Body of pancreas (tissue), 4 donors: Measurements from ENCODE around the gene ATXN7. TPM values are rescaled to one million over a fixed set of nuclear protein-coding genes. Genes with fewer than 3 reads are reported as not detected.

ENCODE experiments used
- ATAC-seq: fragments of 150-250 bp; one replicate; pipeline ENCODE4 v1.9.1; 2016
- DNase-seq, 4 donors: peaks; one replicate each; pipeline ENCODE4 v3.0.0-alpha.2; 2019
- H3K27ac ChIP-seq, 4 donors: fragments of 200-600 bp; sonication (generic); 1 replicate in 3 of 4; 2 replicates in 1 of 4; pipeline versions ENCODE4 v1.5.1 to v1.6.1; 2016 to 2019; ENCODE audit warnings: mild to moderate bottlenecking in 1 of 4, mixed read lengths in 1 of 4, moderate library complexity in 1 of 4
- H3K27me3 ChIP-seq, 2 donors: fragments of 200-600 bp; sonication (generic); one replicate each; pipeline ENCODE4 v1.6.0; 2016; ENCODE audit warnings: mild to moderate bottlenecking in 1 of 2
- H3K36me3 ChIP-seq, 2 donors: fragments of 200-600 bp; sonication (generic); replicated peaks in 1 of 2; 2 replicates each; pipeline ENCODE4 v1.5.1; 2016; ENCODE audit warnings: low read depth in 2 of 2; ENCODE audit not compliant: insufficient read depth in 1 of 2
- H3K4me1 ChIP-seq: fragments of 200-600 bp; sonication (generic); one replicate; pipeline ENCODE4 v1.6.0; 2016
- H3K4me3 ChIP-seq, 2 donors: fragments of 200-600 bp; sonication (generic); 1 replicate in 1 of 2; 2 replicates in 1 of 2; pipeline ENCODE4 v1.5.1; 2016 to 2019
- H3K9me3 ChIP-seq, 3 donors: fragments of 200-600 bp; sonication (generic); 1 replicate in 2 of 3; 2 replicates in 1 of 3; pipeline ENCODE4 v1.5.1; 2016
- POLR2A ChIP-seq, 3 donors: fragments of 450-650 bp; IDR thresholded peaks; one replicate each; pipeline ENCODE4 v1.6.1; 2016; ENCODE audit warnings: antibody characterized with exemption in 3 of 3, mild to moderate bottlenecking in 2 of 3
- WGBS, 2 donors: methylation state at CpG; one replicate each; pipeline ENCODE4 v1.1.5; 2017; 5-methylcytosine and 5-hydroxymethylcytosine counted together
- intact Hi-C: fragments of 100-400 bp; cut with DNase I; formaldehyde crosslinking; loops from one replicate; pipeline ENCODE4 v1.15.1; 2023
- total RNA-seq, 2 donors: library from RNA; depleted of rRNA; stranded (reverse); fragments of >200 nt; gene quantifications; one replicate each; pipeline ENCODE4 v1.1.0, GENCODE V29; 2016
- TF ChIP-seq, protein P1 (sequence below), 7 experiments: fragments of 450-650 bp in 4 of 7; fragments of 200-600 bp in 3 of 7; sonication (generic) in 3 of 7; IDR thresholded peaks; one replicate each; pipeline ENCODE4 v1.5.1; 2016 to 2019; ENCODE audit warnings: antibody characterized with exemption in 7 of 7

ATXN7 gene
- total RNA-seq, 2 donors from 2014 or later: 36.3 to 43.8 TPM

DNA sequence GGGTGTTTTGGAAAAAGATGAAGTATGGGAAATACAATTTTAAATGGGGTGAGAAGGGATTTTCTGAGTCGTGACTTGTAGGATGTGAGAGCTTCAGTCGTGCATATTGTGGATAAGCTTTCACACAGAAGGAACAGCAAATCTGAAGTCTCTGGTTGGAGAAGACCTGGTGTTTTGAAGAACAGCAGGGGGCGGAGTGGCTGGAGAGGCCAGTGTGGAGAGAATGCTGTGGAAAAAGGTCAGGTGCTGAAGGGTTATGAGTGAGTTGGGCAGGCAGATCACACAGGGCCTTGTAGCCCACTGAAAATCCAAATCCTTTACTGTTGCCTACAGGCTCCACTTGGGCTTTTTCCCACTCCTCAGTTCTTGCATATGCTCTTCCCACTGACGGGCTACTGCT, 62.6 kb downstream of the ATXN7 start:
- Histone ChIP-seq H3K27me3 (no peaks in the 10 kb centered on the region), H3K9me3 (no peaks in the 10 kb centered on the region), H3K27ac (no peak overlapping the region), H3K4me3 (no peak overlapping the region), H3K4me1 (peaks cover 54% of the 10 kb centered on the region), H3K36me3 (peaks cover 0 to 2% of the 10 kb centered on the region in 2 donors)
- intact Hi-C loops: no loop called here
- no peak for TF ChIP-seq POLR2A (IDR thresholded peaks at IDR 0.05)
- TF ChIP-seq, protein P1, sequence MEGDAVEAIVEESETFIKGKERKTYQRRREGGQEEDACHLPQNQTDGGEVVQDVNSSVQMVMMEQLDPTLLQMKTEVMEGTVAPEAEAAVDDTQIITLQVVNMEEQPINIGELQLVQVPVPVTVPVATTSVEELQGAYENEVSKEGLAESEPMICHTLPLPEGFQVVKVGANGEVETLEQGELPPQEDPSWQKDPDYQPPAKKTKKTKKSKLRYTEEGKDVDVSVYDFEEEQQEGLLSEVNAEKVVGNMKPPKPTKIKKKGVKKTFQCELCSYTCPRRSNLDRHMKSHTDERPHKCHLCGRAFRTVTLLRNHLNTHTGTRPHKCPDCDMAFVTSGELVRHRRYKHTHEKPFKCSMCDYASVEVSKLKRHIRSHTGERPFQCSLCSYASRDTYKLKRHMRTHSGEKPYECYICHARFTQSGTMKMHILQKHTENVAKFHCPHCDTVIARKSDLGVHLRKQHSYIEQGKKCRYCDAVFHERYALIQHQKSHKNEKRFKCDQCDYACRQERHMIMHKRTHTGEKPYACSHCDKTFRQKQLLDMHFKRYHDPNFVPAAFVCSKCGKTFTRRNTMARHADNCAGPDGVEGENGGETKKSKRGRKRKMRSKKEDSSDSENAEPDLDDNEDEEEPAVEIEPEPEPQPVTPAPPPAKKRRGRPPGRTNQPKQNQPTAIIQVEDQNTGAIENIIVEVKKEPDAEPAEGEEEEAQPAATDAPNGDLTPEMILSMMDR (IDR thresholded peaks at IDR 0.05): no peak
- no peak for ATAC-seq
- DNase-seq: no peak
- WGBS, 2 donors: 93 to 95% methylated on average over 4 of the region's 4 CpGs

DNA sequence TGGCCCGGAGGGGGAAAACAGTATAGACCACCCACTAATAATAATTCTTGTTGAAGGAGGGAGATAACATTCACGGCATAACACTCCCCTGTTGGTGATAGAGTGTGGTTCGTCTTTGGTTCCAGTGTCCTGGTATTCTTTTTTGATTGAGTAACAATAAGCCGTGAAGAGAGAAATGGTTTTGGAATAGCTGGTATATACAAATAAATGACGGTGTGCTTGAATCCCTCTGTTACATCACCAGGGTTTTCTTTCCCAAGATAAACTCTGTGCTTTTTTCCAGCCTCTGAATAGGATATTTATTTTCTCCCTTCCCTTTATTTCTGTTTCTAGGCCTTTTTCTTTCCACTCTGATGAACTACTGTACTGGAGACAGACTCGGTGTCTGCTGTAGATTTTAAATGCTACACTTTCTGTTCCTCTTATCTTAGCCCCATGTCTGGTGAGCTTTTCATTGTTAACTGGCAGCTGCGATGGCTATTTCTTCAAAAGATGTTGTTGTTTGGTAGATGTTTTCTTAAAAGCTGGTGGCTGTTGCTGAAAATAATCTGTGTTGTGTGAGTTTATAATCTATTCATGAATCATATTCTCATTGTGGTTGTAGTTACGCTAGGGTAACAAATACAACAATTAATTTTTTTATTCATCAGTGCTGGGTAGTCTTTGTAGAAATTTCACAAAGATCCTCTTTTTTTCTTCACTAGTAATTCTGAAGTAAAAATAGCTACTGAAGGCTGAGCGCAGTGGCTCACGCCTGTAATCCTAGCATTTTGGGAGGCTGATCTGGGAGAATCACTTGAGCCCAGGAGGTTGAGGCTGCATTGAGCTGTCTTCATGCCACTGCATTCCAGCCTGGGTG, 64.0 kb downstream of the ATXN7 start:
- no peaks in the 10 kb centered on the region for H3K27me3 ChIP-seq
- intact Hi-C loops: no loop called here
- ATAC-seq: no peak
- H3K27ac ChIP-seq: peak overlapping the region in 1 of 4 donors; percentile 19
- H3K4me3 ChIP-seq: no peak overlapping the region
- no peaks in the 10 kb centered on the region for H3K9me3 ChIP-seq
- TF ChIP-seq, protein P1 (IDR thresholded peaks at IDR 0.05): no peak
- no peak for TF ChIP-seq POLR2A (IDR thresholded peaks at IDR 0.05)
- H3K36me3 ChIP-seq: peaks cover 0 to 2% of the 10 kb centered on the region in 2 donors
- H3K4me1 ChIP-seq: peaks cover 54% of the 10 kb centered on the region
- no peak for DNase-seq
- WGBS, 2 donors: 49 to 54% methylated on average over 10 of the region's 10 CpGs

DNA sequence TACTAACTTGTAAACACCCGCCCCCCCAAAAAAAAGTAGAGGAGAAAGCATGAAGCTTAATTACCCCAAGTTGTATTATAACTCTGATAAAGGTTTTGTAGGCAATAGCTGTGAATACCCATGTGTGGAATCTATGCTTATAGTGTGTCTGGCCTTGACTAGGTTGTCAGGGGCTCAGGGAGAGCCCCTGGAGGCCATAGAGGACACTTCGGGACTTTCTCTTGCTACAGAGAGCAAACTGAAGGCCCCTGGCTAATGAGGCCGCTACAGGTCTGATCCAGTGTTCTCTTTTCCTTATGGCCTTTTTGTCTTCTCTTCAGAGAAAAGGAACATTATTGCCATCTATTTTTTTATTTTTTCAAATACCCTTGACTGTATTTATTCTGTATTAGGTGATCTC, 67.6 kb downstream of the ATXN7 start:
- DNase-seq (no peak), ATAC-seq (no peak)
- intact Hi-C loops: no loop called here
- H3K9me3 ChIP-seq: no peaks in the 10 kb centered on the region
- H3K27me3 ChIP-seq: no peaks in the 10 kb centered on the region
- H3K4me3 ChIP-seq: no peak overlapping the region
- H3K4me1 ChIP-seq: peaks cover 81% of the 10 kb centered on the region
- WGBS, 2 donors: 68 to 72% methylated on average over 3 of the region's 3 CpGs
- H3K27ac ChIP-seq: peak overlapping the region in 1 of 4 donors; percentile 35
- no peaks in the 10 kb centered on the region for H3K36me3 ChIP-seq
- TF ChIP-seq POLR2A (IDR thresholded peaks at IDR 0.05): no peak
- TF ChIP-seq, protein P1 (IDR thresholded peaks at IDR 0.05): no peak

DNA sequence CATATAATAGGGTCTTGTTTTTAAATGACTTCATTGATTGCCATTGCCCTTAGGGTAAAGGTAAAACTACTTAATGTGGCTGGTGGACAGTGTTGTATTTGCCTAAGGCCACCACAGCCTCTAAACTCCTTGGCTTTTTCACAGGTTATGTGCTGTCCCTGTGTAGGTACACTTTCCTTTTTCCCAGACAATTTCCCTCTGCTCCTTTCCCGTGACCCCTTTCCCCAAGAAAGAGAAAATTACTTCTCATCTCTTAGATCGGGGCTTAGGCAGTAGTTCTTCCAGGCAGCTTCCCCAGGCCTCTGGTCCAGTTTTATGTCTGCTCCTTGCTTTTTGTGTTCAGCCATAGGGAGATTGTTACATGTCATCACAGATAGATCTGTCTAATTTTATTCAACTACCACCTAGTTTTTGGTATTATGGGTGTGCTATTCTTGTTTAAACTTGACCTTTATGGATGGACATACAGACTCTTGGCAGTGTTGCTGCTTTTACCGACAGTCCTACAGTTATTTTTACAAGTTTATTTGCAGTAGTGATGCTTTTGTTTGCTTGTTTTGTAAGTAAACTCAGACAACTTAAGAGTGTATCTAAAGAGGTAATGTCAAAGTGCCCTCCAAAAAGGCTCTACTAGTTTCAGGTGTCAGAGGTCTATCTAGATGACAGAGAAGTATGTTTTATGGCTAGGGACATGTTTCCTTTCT, 69.0 kb downstream of the ATXN7 start:
- no peak for ATAC-seq
- no peak overlapping the region for H3K4me3 ChIP-seq
- H3K9me3 ChIP-seq: no peaks in the 10 kb centered on the region
- peak overlapping the region in 2 of 4 donors; percentile 9 to 49 for H3K27ac ChIP-seq
- no peak for DNase-seq
- intact Hi-C loops: no loop called here
- H3K36me3 ChIP-seq: no peaks in the 10 kb centered on the region
- H3K4me1 ChIP-seq: peaks cover 82% of the 10 kb centered on the region
- no peaks in the 10 kb centered on the region for H3K27me3 ChIP-seq
- 30 to 39% methylated on average over 3 of the region's 3 CpGs for WGBS, 2 donors
- TF ChIP-seq POLR2A (IDR thresholded peaks at IDR 0.05): no peak

DNA sequence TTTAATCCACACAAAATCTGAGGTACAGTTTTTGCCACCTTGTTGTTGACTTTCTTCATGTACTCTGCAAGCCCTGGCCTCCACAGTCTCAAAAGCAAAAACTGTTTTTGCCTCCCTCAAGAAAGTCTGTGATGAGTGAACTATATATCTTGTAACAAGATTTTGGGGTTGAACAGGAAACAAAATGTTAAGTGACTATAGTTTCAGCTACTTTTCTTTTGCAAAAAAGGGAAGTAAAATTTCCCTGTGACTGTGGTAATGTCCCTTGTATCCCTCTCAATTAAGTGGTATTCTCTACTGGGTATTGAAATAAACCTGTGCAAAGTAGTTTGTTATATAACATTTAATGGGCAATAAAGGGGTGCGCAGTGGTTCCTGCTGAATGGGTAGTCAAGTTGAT, 69.8 kb downstream of the ATXN7 start:
- Histone ChIP-seq H3K27ac (peak overlapping the region in 2 of 4 donors; percentile 9 to 49), H3K9me3 (no peaks in the 10 kb centered on the region), H3K4me1 (peaks cover 89% of the 10 kb centered on the region), H3K27me3 (no peaks in the 10 kb centered on the region), H3K36me3 (no peaks in the 10 kb centered on the region), H3K4me3 (no peak overlapping the region)
- TF ChIP-seq, protein P1 (IDR thresholded peaks at IDR 0.05): no peak
- TF ChIP-seq POLR2A (IDR thresholded peaks at IDR 0.05): no peak
- DNase-seq (no peak), ATAC-seq (no peak)
- WGBS, 2 donors: 87 to 95% methylated on average over 1 of the region's 1 CpG
- intact Hi-C loops: no loop called here
